WTC11 (cell line): Measurements from ENCODE around the gene DNAH8. TPM values are rescaled to one million over a fixed set of nuclear protein-coding genes. Genes with fewer than 3 reads are reported as not detected.

Experiments used
- ATAC-seq: fragments of 200-7000 bp; cut with Tn5 transposase; 2 replicates; pipeline ENCODE4 v1.10.0; 2021; ENCODE audit warnings: mild to moderate bottlenecking, moderate library complexity
- CTCF ChIA-PET: fragments of 300-600 bp; sonication (Branson Sonifier 250); formaldehyde crosslinking; loops from one replicate; lab custom pipeline; 2021; ENCODE audit warnings: antibody characterized with exemption; lab: Charles Lee
- POLR2A ChIA-PET: fragments of 350-600 bp; sonication (Branson Sonifier 250); formaldehyde crosslinking; loops from one replicate; lab custom pipeline; 2021; ENCODE audit warnings: antibody characterized with exemption; lab: Charles Lee
- DNase-seq: peaks from one replicate; pipeline ENCODE4 v3.0.0; 2021; ENCODE audit warnings: low spot score
- H3K27ac Mint-ChIP-seq: 2 replicates; pipeline ENCODE4 v1.8.0; 2021; ENCODE audit warnings: mixed read lengths
- H3K27me3 Mint-ChIP-seq: 2 replicates; pipeline ENCODE4 v1.8.0; 2021; ENCODE audit warnings: low read depth, mild to moderate bottlenecking, moderate library complexity, mixed read lengths
- H3K36me3 Mint-ChIP-seq: 2 replicates; pipeline ENCODE4 v1.8.0; 2021; ENCODE audit warnings: mixed read lengths
- H3K4me1 Mint-ChIP-seq: 2 replicates; pipeline ENCODE4 v1.8.0; 2022; ENCODE audit warnings: mixed read lengths
- H3K4me3 Mint-ChIP-seq: 2 replicates; pipeline ENCODE4 v1.8.0; 2021; ENCODE audit warnings: mild to moderate bottlenecking, moderate library complexity, mixed read lengths
- H3K9me3 Mint-ChIP-seq: 2 replicates; pipeline ENCODE4 v1.8.0; 2021; ENCODE audit warnings: mixed read lengths
- FOXJ3 ChIP-seq: sonication (generic); formaldehyde crosslinking; IDR thresholded peaks from 2 replicates; pipeline ENCODE4 v1.9.0; 2021; ENCODE audit warnings: missing genetic modification reagents, mild to moderate bottlenecking, borderline replicate concordance
- GABPB1 ChIP-seq: sonication (generic); formaldehyde crosslinking; IDR thresholded peaks from 2 replicates; pipeline ENCODE4 v1.8.1; 2023; ENCODE audit warnings: mild to moderate bottlenecking, missing genetic modification reagents
- HMGA2 ChIP-seq: fragments of 250-450 bp; sonication (Bioruptor Pico); IDR thresholded peaks from 2 replicates; pipeline ENCODE4 v1.4.0; 2021; ENCODE audit warnings: mild to moderate bottlenecking, moderate library complexity
- JAZF1 ChIP-seq: fragments of 250-450 bp; sonication (Bioruptor Pico); IDR thresholded peaks from 2 replicates; pipeline ENCODE4 v1.9.0; 2021; ENCODE audit warnings: moderate library complexity, mild to moderate bottlenecking, inconsistent platforms
- NFYB ChIP-seq: sonication (generic); formaldehyde crosslinking; conservative IDR thresholded peaks from 2 replicates; pipeline ENCODE4 v1.8.0; 2022; ENCODE audit warnings: low read depth, missing genetic modification reagents
- NR1H2 ChIP-seq: sonication (generic); formaldehyde crosslinking; IDR thresholded peaks from 2 replicates; pipeline ENCODE4 v1.9.0; 2021; ENCODE audit warnings: mild to moderate bottlenecking, moderate library complexity, missing genetic modification reagents
- TCF7 ChIP-seq: sonication (generic); formaldehyde crosslinking; IDR thresholded peaks from 2 replicates; pipeline ENCODE4 v1.8.0; 2022; ENCODE audit warnings: mild to moderate bottlenecking, low read depth, missing genetic modification reagents, moderate library complexity
- ZNF138 ChIP-seq: sonication (generic); formaldehyde crosslinking; conservative IDR thresholded peaks from 2 replicates; pipeline ENCODE4 v1.8.1; 2022; ENCODE audit warnings: mild to moderate bottlenecking, moderate library complexity, missing genetic modification reagents
- ZNF232 ChIP-seq: sonication (generic); formaldehyde crosslinking; IDR thresholded peaks from 2 replicates; pipeline ENCODE4 v1.8.0; 2022; ENCODE audit warnings: mild to moderate bottlenecking, missing genetic modification reagents
- ZNF423 ChIP-seq: fragments of 250-450 bp; sonication (Bioruptor Pico); IDR thresholded peaks from 2 replicates; pipeline ENCODE4 v2.1.2; 2022; ENCODE audit warnings: mild to moderate bottlenecking, moderate library complexity
- total RNA-seq: library from RNA; stranded (reverse); gene quantifications from 3 replicates; pipeline ENCODE4 v1.2.3, GENCODE V29; 2021
- TF ChIP-seq, protein P1 (sequence below): sonication (generic); formaldehyde crosslinking; IDR thresholded peaks from 2 replicates; pipeline ENCODE4 v1.8.0; 2022; ENCODE audit warnings: missing genetic modification reagents
- TF ChIP-seq, protein P2 (sequence below): fragments of 250-450 bp; sonication (Bioruptor Pico); IDR thresholded peaks from 2 replicates; pipeline ENCODE4 v1.8.0; 2021; ENCODE audit warnings: mild to moderate bottlenecking
- TF ChIP-seq, protein P3 (sequence below): sonication (generic); formaldehyde crosslinking; IDR thresholded peaks from 2 replicates; pipeline ENCODE4 v1.8.1; 2022; ENCODE audit warnings: mild to moderate bottlenecking, missing genetic modification reagents, moderate library complexity, borderline replicate concordance
- TF ChIP-seq, protein P4 (sequence below): fragments of 250-450 bp; sonication (Bioruptor Pico); IDR thresholded peaks from 2 replicates; pipeline ENCODE4 v1.9.0; 2021; ENCODE audit warnings: mild to moderate bottlenecking
- TF ChIP-seq, protein P5 (sequence below): sonication (generic); formaldehyde crosslinking; IDR thresholded peaks from 2 replicates; pipeline ENCODE4 v1.8.1; 2022; ENCODE audit warnings: mild to moderate bottlenecking, moderate library complexity, missing genetic modification reagents
- TF ChIP-seq, protein P6 (sequence below): sonication (generic); formaldehyde crosslinking; IDR thresholded peaks from 2 replicates; pipeline ENCODE4 v1.8.1; 2023; ENCODE audit warnings: mild to moderate bottlenecking, missing genetic modification reagents, borderline replicate concordance

DNAH8 gene
- total RNA-seq, 1 experiment from 2014 or later, result 0.02 TPM

DNA sequence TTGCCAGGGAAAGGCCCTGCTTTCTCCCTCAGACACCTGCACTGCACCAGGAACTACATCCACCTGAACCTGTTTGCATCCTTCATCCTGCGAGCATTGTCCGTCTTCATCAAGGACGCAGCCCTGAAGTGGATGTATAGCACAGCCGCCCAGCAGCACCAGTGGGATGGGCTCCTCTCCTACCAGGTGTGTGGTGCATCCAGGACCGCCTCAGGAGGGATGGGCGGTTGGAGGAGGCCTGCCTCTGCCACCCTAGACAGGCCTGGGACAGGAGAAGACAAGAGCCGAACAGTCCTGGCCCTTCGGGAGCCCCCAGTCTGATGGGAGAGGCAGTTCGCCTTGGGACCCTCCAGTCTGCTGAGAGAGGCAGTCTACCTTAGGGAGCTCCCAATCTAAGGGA, 357.7 kb downstream of the DNAH8 start:
- ATAC-seq (no peak), DNase-seq (no peak)
- peaks cover 11% of the 10 kb centered on the region for H3K4me1 Mint-ChIP-seq
- H3K9me3 Mint-ChIP-seq, result peaks cover 14% of the 10 kb centered on the region
- CTCF ChIA-PET, result interaction anchor here (0.9 to 1.0 kb wide), 3 partner anchors 16 to 76 kb away, joined by 4 read pairs; no protein-coding TSS in a partner anchor
- TF ChIP-seq, protein P1, sequence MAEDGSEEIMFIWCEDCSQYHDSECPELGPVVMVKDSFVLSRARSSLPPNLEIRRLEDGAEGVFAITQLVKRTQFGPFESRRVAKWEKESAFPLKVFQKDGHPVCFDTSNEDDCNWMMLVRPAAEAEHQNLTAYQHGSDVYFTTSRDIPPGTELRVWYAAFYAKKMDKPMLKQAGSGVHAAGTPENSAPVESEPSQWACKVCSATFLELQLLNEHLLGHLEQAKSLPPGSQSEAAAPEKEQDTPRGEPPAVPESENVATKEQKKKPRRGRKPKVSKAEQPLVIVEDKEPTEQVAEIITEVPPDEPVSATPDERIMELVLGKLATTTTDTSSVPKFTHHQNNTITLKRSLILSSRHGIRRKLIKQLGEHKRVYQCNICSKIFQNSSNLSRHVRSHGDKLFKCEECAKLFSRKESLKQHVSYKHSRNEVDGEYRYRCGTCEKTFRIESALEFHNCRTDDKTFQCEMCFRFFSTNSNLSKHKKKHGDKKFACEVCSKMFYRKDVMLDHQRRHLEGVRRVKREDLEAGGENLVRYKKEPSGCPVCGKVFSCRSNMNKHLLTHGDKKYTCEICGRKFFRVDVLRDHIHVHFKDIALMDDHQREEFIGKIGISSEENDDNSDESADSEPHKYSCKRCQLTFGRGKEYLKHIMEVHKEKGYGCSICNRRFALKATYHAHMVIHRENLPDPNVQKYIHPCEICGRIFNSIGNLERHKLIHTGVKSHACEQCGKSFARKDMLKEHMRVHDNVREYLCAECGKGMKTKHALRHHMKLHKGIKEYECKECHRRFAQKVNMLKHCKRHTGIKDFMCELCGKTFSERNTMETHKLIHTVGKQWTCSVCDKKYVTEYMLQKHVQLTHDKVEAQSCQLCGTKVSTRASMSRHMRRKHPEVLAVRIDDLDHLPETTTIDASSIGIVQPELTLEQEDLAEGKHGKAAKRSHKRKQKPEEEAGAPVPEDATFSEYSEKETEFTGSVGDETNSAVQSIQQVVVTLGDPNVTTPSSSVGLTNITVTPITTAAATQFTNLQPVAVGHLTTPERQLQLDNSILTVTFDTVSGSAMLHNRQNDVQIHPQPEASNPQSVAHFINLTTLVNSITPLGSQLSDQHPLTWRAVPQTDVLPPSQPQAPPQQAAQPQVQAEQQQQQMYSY (CRISPR knock-in tag), result no peak
- TF ChIP-seq, protein P2, sequence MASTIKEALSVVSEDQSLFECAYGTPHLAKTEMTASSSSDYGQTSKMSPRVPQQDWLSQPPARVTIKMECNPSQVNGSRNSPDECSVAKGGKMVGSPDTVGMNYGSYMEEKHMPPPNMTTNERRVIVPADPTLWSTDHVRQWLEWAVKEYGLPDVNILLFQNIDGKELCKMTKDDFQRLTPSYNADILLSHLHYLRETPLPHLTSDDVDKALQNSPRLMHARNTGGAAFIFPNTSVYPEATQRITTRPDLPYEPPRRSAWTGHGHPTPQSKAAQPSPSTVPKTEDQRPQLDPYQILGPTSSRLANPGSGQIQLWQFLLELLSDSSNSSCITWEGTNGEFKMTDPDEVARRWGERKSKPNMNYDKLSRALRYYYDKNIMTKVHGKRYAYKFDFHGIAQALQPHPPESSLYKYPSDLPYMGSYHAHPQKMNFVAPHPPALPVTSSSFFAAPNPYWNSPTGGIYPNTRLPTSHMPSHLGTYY, result no peak
- TF ChIP-seq HMGA2, result no peak
- TF ChIP-seq, protein P3, sequence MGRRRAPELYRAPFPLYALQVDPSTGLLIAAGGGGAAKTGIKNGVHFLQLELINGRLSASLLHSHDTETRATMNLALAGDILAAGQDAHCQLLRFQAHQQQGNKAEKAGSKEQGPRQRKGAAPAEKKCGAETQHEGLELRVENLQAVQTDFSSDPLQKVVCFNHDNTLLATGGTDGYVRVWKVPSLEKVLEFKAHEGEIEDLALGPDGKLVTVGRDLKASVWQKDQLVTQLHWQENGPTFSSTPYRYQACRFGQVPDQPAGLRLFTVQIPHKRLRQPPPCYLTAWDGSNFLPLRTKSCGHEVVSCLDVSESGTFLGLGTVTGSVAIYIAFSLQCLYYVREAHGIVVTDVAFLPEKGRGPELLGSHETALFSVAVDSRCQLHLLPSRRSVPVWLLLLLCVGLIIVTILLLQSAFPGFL (CRISPR knock-in tag), result no peak
- no peak for TF ChIP-seq JAZF1 (CRISPR knock-in tag)
- H3K27ac Mint-ChIP-seq, result no peak overlapping the region
- no peaks in the 10 kb centered on the region; the same call in 1 of the 2 replicates for H3K27me3 Mint-ChIP-seq
- H3K4me3 Mint-ChIP-seq, result no peak overlapping the region
- H3K36me3 Mint-ChIP-seq, result no peaks in the 10 kb centered on the region
- POLR2A ChIA-PET, result no interaction called here

DNA sequence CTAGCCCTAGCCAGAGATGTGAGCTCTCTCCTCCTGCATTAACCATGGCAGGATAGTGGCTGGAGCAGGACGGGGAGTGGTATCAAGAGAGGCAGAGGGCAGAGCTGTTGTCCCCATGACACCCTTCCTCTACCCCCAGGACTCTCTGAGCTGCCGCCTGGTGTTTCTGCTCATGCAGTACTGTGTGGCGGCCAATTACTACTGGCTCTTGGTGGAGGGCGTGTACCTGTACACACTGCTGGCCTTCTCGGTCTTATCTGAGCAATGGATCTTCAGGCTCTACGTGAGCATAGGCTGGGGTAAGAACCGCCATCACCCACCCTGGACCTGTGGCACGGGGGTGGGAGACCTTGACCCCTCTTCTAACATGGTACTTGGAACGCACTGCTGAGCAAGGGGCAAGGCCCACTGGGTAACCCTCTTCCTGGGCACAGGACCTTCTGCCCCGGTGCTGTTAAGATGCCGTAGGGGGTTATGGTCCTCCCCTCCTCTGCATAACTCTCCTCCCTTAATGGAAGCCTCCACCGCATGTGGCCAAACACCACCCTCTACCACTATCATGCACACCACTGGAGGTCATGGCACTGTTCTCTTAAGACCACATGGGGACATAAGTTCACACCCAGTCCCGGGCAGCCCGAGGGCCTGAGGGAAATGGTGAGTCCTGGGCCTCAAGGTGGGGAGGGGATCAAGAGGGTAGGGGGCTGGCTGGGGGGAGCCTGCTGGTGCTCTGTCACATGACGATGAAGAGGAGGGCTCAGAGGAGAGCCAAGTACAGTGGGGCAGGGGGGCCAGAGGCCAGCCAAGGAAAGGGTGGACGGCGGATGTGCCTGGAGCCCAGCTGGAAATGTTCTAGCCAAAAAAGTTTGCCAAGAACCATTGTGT, 358.6 kb downstream of the DNAH8 start:
- ChIA-PET POLR2A (no interaction called here), CTCF (interaction anchor here (0.9 to 1.4 kb wide), 4 partner anchors 14 to 77 kb away, joined by 4 to 9 read pairs (median 4); no protein-coding TSS in a partner anchor)
- TF ChIP-seq TCF7 (no peak), NR1H2 (CRISPR knock-in tag) (no peak), ZNF232 (no peak), GABPB1 (no peak), ZNF138 (CRISPR knock-in tag) (no peak)
- DNase-seq, result no peak
- H3K9me3 Mint-ChIP-seq, result peaks cover 13% of the 10 kb centered on the region
- H3K27me3 Mint-ChIP-seq, result no peaks in the 10 kb centered on the region; the same call in 1 of the 2 replicates
- H3K4me3 Mint-ChIP-seq, result no peak overlapping the region
- H3K4me1 Mint-ChIP-seq, result peaks cover 11% of the 10 kb centered on the region
- no peak for ATAC-seq
- H3K36me3 Mint-ChIP-seq, result no peaks in the 10 kb centered on the region
- no peak overlapping the region for H3K27ac Mint-ChIP-seq

DNA sequence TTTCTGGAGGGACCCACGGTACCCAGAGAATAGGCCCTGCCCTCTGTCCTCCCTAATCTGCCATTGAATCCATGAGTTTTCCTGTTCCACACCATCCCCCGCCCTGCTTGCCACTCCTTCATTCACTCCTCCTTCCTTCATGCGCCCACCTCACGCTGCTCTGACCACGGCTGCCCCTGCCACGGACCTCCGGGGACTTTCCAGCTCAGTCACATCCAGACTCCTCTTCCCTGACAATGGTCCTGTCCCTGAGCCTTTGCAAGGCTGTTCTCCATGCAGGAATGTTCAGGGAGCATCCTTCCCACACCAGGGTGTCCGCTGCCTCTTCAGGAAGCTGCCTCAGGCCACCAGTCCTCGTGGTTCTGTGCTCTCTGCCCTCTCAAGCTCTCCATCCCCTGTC, 359.4 kb downstream of the DNAH8 start:
- Mint-ChIP-seq H3K27ac (no peak overlapping the region), H3K27me3 (no peaks in the 10 kb centered on the region; the same call in 1 of the 2 replicates), H3K4me1 (peaks cover 11% of the 10 kb centered on the region), H3K4me3 (no peak overlapping the region), H3K36me3 (no peaks in the 10 kb centered on the region), H3K9me3 (peaks cover 9% of the 10 kb centered on the region)
- DNase-seq, result no peak
- peak; percentile 22; the same call in 1 of the 2 replicates for ATAC-seq
- ChIA-PET CTCF (interaction anchor here (0.6 to 1.6 kb wide), 5 partner anchors 14 to 769 kb away, joined by 3 to 9 read pairs (median 3); no protein-coding TSS in a partner anchor), POLR2A (no interaction called here)
- TF ChIP-seq, protein P4, sequence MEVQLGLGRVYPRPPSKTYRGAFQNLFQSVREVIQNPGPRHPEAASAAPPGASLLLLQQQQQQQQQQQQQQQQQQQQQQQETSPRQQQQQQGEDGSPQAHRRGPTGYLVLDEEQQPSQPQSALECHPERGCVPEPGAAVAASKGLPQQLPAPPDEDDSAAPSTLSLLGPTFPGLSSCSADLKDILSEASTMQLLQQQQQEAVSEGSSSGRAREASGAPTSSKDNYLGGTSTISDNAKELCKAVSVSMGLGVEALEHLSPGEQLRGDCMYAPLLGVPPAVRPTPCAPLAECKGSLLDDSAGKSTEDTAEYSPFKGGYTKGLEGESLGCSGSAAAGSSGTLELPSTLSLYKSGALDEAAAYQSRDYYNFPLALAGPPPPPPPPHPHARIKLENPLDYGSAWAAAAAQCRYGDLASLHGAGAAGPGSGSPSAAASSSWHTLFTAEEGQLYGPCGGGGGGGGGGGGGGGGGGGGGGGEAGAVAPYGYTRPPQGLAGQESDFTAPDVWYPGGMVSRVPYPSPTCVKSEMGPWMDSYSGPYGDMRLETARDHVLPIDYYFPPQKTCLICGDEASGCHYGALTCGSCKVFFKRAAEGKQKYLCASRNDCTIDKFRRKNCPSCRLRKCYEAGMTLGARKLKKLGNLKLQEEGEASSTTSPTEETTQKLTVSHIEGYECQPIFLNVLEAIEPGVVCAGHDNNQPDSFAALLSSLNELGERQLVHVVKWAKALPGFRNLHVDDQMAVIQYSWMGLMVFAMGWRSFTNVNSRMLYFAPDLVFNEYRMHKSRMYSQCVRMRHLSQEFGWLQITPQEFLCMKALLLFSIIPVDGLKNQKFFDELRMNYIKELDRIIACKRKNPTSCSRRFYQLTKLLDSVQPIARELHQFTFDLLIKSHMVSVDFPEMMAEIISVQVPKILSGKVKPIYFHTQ (CRISPR knock-in tag), result no peak
- TF ChIP-seq FOXJ3 (no peak), ZNF423 (CRISPR knock-in tag) (no peak), NFYB (no peak)
- TF ChIP-seq, protein P5, sequence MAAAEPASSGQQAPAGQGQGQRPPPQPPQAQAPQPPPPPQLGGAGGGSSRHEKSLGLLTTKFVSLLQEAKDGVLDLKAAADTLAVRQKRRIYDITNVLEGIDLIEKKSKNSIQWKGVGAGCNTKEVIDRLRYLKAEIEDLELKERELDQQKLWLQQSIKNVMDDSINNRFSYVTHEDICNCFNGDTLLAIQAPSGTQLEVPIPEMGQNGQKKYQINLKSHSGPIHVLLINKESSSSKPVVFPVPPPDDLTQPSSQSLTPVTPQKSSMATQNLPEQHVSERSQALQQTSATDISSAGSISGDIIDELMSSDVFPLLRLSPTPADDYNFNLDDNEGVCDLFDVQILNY (CRISPR knock-in tag), result no peak
- TF ChIP-seq, protein P6, sequence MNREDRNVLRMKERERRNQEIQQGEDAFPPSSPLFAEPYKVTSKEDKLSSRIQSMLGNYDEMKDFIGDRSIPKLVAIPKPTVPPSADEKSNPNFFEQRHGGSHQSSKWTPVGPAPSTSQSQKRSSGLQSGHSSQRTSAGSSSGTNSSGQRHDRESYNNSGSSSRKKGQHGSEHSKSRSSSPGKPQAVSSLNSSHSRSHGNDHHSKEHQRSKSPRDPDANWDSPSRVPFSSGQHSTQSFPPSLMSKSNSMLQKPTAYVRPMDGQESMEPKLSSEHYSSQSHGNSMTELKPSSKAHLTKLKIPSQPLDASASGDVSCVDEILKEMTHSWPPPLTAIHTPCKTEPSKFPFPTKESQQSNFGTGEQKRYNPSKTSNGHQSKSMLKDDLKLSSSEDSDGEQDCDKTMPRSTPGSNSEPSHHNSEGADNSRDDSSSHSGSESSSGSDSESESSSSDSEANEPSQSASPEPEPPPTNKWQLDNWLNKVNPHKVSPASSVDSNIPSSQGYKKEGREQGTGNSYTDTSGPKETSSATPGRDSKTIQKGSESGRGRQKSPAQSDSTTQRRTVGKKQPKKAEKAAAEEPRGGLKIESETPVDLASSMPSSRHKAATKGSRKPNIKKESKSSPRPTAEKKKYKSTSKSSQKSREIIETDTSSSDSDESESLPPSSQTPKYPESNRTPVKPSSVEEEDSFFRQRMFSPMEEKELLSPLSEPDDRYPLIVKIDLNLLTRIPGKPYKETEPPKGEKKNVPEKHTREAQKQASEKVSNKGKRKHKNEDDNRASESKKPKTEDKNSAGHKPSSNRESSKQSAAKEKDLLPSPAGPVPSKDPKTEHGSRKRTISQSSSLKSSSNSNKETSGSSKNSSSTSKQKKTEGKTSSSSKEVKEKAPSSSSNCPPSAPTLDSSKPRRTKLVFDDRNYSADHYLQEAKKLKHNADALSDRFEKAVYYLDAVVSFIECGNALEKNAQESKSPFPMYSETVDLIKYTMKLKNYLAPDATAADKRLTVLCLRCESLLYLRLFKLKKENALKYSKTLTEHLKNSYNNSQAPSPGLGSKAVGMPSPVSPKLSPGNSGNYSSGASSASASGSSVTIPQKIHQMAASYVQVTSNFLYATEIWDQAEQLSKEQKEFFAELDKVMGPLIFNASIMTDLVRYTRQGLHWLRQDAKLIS, result no peak
